Body of pancreas (tissue), 4 donors: ENCODE measurements around the gene HACD2.

Experiments used
- POLR2A ChIP-seq, 3 donors: fragments of 450-650 bp; IDR thresholded peaks; one replicate each; pipeline ENCODE4 v1.6.1; 2016; ENCODE audit warnings: antibody characterized with exemption in 3 of 3, mild to moderate bottlenecking in 2 of 3
- TF ChIP-seq, protein P1 (sequence below), 7 experiments: fragments of 450-650 bp in 4 of 7; fragments of 200-600 bp in 3 of 7; sonication (generic) in 3 of 7; IDR thresholded peaks; one replicate each; pipeline ENCODE4 v1.5.1; 2016 to 2019; ENCODE audit warnings: antibody characterized with exemption in 7 of 7

DNA sequence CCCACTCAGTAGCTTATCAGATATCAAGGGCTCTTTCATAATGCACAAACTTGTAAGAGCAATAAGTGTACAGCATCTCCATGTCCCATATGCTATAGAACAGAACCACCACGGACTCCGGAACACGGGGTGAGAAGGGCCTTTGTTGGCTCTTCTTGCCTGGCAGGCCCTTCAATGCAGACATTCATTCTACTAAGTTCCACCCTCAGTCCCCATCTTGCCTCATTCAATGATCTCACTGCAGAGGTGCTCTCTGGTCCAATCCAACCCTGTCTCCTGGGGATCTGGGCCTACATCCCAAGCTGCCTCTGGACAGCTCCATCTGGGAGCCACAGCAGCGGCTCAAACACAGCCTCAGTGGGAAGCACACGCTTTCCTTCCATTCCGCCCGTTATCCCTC lies 16.8 kb downstream of the HACD2 start:
- TF ChIP-seq, protein P1, sequence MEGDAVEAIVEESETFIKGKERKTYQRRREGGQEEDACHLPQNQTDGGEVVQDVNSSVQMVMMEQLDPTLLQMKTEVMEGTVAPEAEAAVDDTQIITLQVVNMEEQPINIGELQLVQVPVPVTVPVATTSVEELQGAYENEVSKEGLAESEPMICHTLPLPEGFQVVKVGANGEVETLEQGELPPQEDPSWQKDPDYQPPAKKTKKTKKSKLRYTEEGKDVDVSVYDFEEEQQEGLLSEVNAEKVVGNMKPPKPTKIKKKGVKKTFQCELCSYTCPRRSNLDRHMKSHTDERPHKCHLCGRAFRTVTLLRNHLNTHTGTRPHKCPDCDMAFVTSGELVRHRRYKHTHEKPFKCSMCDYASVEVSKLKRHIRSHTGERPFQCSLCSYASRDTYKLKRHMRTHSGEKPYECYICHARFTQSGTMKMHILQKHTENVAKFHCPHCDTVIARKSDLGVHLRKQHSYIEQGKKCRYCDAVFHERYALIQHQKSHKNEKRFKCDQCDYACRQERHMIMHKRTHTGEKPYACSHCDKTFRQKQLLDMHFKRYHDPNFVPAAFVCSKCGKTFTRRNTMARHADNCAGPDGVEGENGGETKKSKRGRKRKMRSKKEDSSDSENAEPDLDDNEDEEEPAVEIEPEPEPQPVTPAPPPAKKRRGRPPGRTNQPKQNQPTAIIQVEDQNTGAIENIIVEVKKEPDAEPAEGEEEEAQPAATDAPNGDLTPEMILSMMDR (IDR thresholded peaks at IDR 0.05): no peak
- TF ChIP-seq POLR2A (IDR thresholded peaks at IDR 0.05): no peak
